DOHH2 (cell line): ENCODE data around the gene GPX7.

Experiments used
- CTCF ChIP-seq: fragments of 200-600 bp; sonication (generic); IDR thresholded peaks from one replicate; pipeline ENCODE4 v1.5.1; 2014; ENCODE audit warnings: antibody characterized with exemption, mild to moderate bottlenecking, low read depth, low read length; ENCODE audit not compliant: poor library complexity, severe bottlenecking
- EZH2phosphoT487 ChIP-seq: fragments of 200-600 bp; sonication (generic); IDR thresholded peaks from 2 replicates; pipeline ENCODE4 v1.6.1; 2017; ENCODE audit warnings: borderline replicate concordance, mild to moderate bottlenecking, antibody characterized with exemption, low read length, moderate library complexity, mixed read lengths

GRCh38 chr1:52562766-52563165 is 39.4 kb upstream of the GPX7 start:
- TF ChIP-seq CTCF = no peak
- no peak for TF ChIP-seq EZH2phosphoT487
